GM18861 (cell line): ENCODE results near the gene E2F3.
A peak's percentile ranks its signal among the peaks of the same experiment; 100 is the strongest.
"Not testable (repeated sequence)": the region's sequence is repeated elsewhere in the genome, so short reads cannot be mapped to it uniquely, and the experiment has no call there.

ENCODE experiments used
- ATAC-seq: cut with Tn5 transposase; IDR thresholded peaks from one replicate; pipeline ENCODE4 v1.9.1; 2021; ENCODE audit not compliant: unreplicated experiment

The E2F3 gene

DNA sequence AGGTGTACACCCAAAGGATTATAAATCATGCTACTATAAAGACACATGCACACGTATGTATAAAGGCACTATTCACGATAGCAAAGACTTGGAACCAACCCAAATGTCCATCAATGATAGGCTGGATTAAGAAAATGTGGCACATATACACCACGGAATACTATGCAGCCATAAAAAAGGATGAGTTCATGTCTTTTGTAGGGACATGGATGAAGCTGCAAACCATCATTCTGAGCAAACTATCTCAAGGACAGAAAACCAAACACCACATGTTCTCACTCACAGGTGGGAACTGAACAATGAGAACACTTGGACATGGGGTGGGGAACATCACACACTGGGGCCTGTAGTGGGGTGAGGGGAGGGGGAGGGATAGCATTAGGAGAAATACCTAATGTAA, 123.5 kb downstream of the E2F3 start:
- ATAC-seq = not testable (repeated sequence)

DNA sequence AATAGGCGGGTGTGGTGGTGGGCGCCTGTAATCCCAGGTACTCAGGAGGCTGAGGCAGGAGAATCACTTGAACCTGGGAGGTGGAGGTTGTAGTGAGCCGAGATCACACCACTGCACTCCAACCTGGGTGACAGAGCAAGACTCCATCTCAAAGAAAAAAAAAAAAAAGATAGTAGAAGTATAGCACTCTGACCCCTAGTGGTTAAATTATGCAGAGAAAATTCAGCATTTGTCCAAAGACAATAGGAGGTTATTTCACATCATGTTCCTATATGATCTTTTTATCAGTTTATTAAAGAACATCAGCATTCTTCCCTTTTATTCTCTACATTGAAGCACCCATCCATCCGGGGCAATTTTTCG, 127.4 kb downstream of the E2F3 start:
- peak; percentile 63 for ATAC-seq

DNA sequence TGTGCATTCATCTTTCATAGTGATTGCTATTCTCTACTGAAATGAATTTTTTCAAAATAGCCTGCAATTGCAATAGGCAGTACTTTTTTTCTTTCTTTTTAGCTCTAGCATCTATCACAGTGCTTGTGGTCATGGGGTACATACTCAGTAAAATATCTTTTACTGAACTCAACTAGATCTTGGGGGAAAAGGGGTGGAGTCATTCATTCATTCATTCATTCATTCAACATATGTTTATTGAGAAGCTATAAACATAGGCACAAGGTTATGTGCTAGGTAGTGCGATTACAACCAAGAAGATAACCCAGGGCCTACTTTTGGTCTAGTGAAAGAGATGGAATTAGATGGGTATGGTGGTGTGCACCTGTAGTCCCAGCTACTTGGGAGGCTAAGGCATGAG, 131.2 kb downstream of the E2F3 start:
- ATAC-seq = no peak

DNA sequence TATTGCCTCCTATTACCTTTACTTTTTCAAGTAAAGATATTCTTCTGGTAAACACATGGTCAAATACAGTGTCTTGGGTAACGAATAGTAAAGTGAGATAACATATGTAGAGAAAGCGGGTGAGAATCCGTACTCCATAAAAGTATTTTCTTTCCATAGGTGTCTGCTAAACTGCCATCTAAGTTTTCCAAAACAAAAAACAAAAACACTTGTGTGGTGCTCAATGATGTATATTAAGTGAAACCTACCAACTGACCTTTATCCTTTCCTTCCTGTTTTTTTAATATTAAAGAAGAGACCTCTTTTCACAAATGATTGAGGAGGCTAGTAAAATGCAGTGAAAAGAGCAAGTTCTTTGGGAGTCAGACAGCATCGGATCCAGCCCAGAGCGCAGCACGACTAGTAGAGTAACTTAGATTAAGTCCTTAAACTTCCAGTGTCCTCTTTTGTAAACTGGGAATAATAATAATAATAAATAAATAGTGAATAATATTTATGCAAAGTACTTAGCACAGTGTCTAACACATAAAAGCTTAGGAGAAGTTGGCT, 132.1 kb downstream of the E2F3 start:
- no peak for ATAC-seq

DNA sequence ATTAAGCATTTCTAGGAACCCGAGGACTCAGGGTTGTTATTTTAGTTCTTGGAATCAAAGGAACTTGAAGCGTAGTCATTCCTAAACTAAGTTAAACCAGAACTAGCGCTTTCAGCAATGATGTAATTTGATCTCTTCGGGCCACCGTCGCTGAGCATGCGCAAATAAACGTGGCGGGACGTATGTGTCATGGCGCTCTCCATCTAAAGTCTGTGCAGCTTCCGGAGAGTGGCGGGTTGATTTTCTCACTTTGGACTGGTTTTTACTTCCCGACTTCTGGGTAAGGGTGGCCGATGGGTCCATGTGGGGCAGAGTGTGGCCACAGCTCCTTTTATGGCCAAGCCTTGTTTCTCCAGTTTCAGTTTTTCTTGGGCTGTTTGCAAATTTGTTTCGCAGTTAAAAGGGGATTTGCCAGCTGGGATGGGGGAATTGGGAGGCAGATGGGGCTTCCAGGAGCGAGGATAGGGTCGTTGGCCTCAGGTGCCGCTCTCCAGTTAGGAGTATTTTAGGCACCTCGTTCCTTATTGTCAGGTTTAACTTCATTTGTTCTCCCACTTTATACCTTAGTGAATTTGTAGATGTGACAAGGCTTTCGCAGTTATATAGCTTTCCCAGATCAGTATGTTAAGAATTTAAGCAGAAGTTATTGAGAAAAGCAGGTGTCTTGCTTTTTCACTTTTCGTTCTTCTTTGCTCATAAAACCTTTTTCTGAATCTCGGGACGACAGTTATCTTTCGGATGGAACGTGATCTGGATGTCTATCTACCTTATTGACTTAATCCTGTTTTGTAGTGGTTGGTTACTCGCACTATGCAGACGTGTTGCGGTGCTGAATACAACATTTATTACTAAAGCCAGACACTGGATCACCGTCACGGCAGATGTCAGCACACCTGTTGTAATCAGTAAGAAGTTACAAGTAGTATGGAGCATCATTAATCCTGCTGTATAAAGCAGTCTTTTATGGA, 132.9 kb downstream of the E2F3 start, which contains the start of gene CDKAL1:
Gene CDKAL1 (plus strand): TSS at position 163 of the 968 bp plus-strand sequence. CDS start 11,894 bp downstream, outside the sequence.
- peak; percentile 77 for ATAC-seq

DNA sequence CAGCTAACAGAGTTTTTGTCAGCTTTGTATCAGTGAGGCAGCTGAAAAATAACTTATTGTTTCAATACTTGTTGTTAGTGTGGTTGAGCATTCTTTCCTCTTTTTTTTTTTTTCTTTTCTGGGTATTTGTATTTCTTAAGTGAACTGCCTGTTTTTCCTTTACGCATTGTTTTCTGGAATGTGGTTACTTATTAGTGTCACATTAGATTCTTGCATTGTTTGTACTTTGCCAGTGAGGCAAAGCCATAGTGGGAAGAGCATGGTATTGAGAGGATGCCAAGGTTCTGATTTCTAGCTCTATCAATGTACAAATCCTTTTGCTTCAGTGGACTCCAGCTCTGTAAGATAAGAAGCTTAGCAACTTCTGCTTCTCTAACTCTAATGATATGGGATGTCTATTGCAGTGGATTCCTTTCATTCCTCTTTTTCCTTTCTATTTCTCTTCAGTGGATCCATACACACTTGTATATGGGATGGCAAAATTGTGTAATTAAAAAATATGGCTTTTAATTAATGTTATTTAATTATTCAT, 136.5 kb downstream of the E2F3 start:
- no peak for ATAC-seq

DNA sequence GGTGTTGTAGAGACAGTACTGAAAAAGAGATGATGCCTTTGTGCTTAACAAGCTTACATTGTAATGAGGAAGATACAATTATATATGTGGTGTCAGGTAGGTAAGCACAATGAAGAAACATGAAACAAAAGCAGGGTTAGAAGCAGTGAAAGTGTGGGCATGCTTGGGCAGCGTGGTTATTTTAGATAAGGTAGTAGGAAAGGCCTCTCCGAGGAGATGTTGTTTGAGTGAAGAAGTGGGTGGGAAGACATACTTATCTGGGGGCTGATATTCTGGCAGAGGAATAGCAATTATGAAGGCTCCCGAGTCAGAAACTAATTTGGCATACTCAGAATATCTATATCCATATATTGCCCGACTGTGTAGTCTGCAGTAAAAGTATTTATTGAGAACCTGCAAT, 137.2 kb downstream of the E2F3 start:
- no peak for ATAC-seq

DNA sequence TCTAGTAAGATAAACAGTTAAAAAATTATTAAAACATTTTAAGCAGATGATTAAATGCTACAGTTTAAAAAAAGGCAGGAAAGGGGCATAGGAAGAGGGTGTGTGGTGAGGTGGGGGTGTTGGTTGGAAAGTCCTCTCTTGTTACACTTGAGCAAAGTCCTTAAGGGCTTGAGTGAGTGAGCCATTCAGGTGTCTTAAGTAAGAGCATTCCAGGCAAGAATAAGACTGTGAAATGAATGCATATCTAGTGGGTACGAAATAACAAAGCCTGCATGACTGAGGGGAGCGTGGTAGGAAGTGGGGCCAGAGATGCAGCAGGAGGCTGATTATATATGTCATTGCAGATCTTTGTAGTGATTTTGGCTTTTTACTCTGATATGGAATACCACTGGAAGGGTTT, 137.7 kb downstream of the E2F3 start:
- no peak for ATAC-seq

DNA sequence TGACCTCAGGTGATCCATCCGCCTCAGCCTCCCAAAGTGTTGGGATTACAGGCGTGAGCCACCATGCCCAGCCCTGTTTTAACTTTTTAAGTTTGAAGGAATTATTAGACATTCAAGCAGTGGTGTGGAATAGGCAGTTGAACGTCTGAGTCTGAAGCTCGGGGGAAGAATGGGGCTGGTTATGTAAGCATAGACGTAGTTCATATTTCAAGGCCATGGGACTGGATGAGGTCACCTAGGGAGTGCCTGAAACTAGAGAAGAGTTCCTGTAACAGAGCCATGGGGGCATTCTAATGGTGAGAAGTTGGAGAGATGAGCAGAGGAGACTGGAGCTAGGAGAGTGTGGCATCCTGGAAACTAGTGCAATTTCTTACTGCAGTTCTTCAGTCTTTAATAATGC, 139.0 kb downstream of the E2F3 start:
- no peak for ATAC-seq

DNA sequence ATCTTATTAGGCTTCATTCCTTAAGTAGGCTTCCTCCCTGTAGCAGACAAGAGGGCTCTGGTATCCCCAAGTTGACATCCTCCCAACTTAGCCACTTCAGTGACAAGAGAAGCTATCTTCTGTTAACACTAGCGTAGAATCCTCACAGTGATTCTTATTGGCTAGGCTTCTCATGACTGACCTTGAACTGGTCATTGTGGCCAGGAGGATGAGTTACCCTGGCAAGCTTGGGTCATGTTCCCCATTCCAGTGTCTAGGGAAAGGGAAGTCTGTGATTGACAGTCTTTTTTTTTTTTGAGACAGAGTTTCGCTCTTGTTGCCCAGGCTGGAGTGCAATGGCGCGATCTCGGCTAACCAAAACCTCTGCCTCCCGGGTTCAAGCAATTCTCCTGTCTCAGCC, 139.7 kb downstream of the E2F3 start:
- ATAC-seq = no peak

DNA sequence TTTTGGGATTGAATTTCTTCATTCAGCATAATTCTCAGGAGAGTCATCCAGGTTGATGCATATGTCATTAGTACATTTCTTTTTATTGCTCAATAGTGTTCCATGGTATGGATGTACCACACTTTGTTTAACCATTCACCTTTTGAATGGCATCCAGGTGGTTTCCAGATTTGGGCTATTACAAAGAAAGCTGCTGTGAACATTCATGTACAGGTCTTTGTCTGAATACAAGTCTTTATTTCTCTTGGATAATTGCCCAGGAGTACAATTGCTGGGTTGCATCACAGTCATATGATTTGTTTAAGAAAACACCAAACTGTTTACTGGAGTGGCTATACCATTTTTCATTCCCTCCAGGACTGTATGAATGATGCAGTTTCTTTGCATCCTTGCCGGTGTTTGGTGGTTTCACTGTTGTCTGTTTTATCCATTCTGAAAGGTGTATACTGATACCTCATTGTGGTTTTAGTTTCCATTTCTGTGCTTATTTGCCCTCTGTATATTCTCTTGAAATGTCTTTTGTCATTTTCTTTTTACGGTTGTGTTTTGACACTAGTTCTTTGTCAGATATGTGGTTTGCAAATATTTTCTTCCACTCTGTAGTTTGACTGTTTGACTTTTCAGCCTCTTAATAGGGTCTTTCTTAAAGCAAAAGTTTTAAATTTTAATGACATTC, 141.4 kb downstream of the E2F3 start:
- ATAC-seq = peak; percentile 96
